Measurements from ENCODE around the gene MSANTD1.

Gene MSANTD1

DNA sequence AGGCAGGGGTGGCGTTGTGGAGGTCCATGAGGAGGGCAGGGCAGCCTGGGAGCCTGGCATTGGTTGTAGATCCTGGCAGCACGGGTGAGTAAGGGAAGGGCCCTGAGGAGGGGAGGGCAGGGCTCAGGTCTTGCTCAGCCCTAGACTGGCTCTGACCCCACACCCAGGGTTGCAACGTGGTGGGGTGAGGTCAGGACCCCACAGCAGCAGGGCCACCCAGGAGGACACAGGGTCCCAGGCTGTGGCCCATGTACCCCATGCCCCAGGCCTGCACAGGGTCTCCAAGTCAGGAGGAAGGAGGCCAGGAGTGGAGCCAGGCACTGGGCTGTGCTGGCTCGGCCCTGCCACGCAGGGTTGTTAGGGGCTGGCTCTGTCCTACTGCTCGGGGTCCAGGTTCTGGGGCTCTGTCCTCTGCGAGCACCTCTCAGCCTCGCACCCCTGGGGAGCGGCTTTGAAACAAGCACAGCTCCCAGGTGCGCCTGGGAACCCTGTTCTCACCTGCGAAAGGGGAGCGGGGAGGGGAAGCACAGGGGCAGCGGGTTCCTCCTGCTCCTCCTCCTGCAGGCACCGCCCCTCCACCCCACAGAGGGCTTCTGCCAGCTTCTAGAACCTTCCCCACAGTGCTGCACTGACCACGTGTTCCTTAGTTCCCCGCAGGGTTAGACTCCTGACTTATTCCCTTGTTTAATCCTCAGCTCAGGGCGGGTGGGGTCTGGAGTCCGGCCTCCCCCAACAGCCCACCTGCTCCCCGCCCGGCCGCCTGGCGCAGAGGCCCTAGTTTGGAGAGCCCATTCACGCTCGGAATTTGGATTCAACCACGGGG lies 20.4 kb downstream of the MSANTD1 start:
- DNase-seq (ENCODE audit: low read depth in 1 of 2, low spot score in 1 of 2) = no peak
- TF ChIP-seq, protein P1, sequence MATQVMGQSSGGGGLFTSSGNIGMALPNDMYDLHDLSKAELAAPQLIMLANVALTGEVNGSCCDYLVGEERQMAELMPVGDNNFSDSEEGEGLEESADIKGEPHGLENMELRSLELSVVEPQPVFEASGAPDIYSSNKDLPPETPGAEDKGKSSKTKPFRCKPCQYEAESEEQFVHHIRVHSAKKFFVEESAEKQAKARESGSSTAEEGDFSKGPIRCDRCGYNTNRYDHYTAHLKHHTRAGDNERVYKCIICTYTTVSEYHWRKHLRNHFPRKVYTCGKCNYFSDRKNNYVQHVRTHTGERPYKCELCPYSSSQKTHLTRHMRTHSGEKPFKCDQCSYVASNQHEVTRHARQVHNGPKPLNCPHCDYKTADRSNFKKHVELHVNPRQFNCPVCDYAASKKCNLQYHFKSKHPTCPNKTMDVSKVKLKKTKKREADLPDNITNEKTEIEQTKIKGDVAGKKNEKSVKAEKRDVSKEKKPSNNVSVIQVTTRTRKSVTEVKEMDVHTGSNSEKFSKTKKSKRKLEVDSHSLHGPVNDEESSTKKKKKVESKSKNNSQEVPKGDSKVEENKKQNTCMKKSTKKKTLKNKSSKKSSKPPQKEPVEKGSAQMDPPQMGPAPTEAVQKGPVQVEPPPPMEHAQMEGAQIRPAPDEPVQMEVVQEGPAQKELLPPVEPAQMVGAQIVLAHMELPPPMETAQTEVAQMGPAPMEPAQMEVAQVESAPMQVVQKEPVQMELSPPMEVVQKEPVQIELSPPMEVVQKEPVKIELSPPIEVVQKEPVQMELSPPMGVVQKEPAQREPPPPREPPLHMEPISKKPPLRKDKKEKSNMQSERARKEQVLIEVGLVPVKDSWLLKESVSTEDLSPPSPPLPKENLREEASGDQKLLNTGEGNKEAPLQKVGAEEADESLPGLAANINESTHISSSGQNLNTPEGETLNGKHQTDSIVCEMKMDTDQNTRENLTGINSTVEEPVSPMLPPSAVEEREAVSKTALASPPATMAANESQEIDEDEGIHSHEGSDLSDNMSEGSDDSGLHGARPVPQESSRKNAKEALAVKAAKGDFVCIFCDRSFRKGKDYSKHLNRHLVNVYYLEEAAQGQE (IDR thresholded peaks at IDR 0.05; ENCODE audit: insufficient replicate concordance, low read depth) = no peak
- TF ChIP-seq CTCF (IDR thresholded peaks at IDR 0.05; ENCODE audit: insufficient read depth, low read length) (no peak), SPI1 (IDR thresholded peaks at IDR 0.05; ENCODE audit: borderline replicate concordance, low read depth) (no peak), POLR2AphosphoS5 (IDR thresholded peaks at IDR 0.05; ENCODE audit: low read depth) (no peak), GABPA (IDR thresholded peaks at IDR 0.05; ENCODE audit: low read depth) (no peak)
- Histone ChIP-seq H3K27ac (replicated peaks) (no peak overlapping the region), H3K27me3 (ENCODE audit: insufficient read depth, poor library complexity, severe bottlenecking) (no peaks in the 10 kb centered on the region), H3K4me3 (replicated peaks; ENCODE audit: insufficient read depth, low read length) (no peak overlapping the region)

DNA sequence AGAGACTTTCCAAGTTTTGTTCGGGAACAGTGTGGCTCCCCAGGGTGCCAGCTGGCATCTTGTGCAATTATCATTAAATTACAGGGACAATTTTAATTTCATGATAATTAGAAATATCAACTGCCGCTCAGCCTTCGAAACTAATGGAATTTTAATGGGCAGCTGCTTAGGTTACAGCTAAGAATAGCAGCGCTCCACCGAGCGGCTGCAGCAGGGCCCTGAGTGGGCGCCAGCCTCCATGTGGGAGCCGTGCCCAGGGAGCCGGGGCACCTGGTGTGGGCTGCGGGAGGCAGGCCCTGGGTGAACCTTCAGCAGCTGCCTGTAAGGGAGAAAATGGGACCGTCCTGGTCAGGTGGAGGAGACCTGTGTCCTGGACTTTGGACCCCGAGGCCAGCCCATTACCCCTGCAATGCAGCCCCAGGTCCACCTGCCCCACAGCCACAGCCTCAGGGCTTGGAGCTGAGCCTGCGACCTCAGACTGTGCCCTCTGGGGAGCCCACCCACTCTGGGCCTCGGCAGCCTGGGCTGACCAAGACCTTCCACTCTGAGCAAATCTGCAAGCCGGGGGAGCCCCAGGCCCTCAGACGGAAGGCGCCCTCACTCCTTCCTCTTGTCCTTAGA lies 21.1 kb downstream of the MSANTD1 start:
- no peak for TF ChIP-seq SPI1 (IDR thresholded peaks at IDR 0.05; ENCODE audit: borderline replicate concordance, low read depth)
- TF ChIP-seq, protein P1 (IDR thresholded peaks at IDR 0.05; ENCODE audit: insufficient replicate concordance, low read depth) = no peak
- no peak for TF ChIP-seq POLR2AphosphoS5 (IDR thresholded peaks at IDR 0.05; ENCODE audit: low read depth)
- no peak for TF ChIP-seq GABPA (IDR thresholded peaks at IDR 0.05; ENCODE audit: low read depth)
- TF ChIP-seq CTCF (IDR thresholded peaks at IDR 0.05; ENCODE audit: insufficient read depth, low read length) = no peak
- no peak overlapping the region for H3K27ac ChIP-seq (replicated peaks)
- no peaks in the 10 kb centered on the region for H3K27me3 ChIP-seq (ENCODE audit: insufficient read depth, poor library complexity, severe bottlenecking)
- DNase-seq (ENCODE audit: low read depth in 1 of 2, low spot score in 1 of 2) = no peak
- no peak overlapping the region for H3K4me3 ChIP-seq (replicated peaks; ENCODE audit: insufficient read depth, low read length)

GRCh38 chr4:3271131-3271530 lies 22.2 kb downstream of the MSANTD1 start:
- H3K27ac ChIP-seq (replicated peaks) = no peak overlapping the region
- no peaks in the 10 kb centered on the region for H3K27me3 ChIP-seq (ENCODE audit: insufficient read depth, poor library complexity, severe bottlenecking)
- DNase-seq (ENCODE audit: low read depth in 1 of 2, low spot score in 1 of 2) = no peak
- H3K4me3 ChIP-seq (replicated peaks; ENCODE audit: insufficient read depth, low read length) = no peak overlapping the region
- TF ChIP-seq SPI1 (IDR thresholded peaks at IDR 0.05; ENCODE audit: borderline replicate concordance, low read depth) (no peak), CTCF (IDR thresholded peaks at IDR 0.05; ENCODE audit: insufficient read depth, low read length) (no peak)

Measured in HL-60 (cell line).